SK-N-SH (cell line): Measurements from ENCODE around the gene TDO2. TPM values are rescaled to one million over a fixed set of nuclear protein-coding genes. Genes with fewer than 3 reads are reported as not detected.

Experiments
- CTCF ChIA-PET: fragments of 300-600, 350-600 bp; formaldehyde crosslinking; extraction: SDS; loops from one replicate; lab custom pipeline; 2021; lab: Yijun Ruan, JAX
- POLR2A ChIA-PET: fragments of 350-600 bp; sonication (Branson Sonifier 250); formaldehyde crosslinking; extraction: SDS; loops from one replicate; lab custom pipeline; 2020; ENCODE audit warnings: antibody characterized with exemption, inconsistent platforms; lab: Yijun Ruan, JAX
- DNase-seq: peaks from one replicate; pipeline ENCODE4 v3.0.0; 2012
- H2AFZ ChIP-seq: fragments of 200-600 bp; sonication (generic); 2 replicates; pipeline ENCODE4 v1.8.1; 2016; ENCODE audit warnings: antibody characterized with exemption, mild to moderate bottlenecking, low read depth
- H3F3A ChIP-seq: fragments of 200-600 bp; sonication (generic); replicated peaks from 2 replicates; pipeline ENCODE3; 2016; ENCODE audit warnings: antibody characterized with exemption, mild to moderate bottlenecking; ENCODE audit not compliant: insufficient read depth
- H3K27ac ChIP-seq, 2 experiments: fragments of 200-500 bp in 1 of 2; fragments of 200-600 bp in 1 of 2; sonication (Bioruptor generic) in 1 of 2; sonication (generic), shearing (Covaris generic) in 1 of 2; 2 replicates each; pipeline versions ENCODE4 v1.5.1 to v1.6.1; 2014 to 2016; ENCODE audit warnings: low read depth in 2 of 2, inconsistent platforms in 1 of 2, low read length in 1 of 2, mild to moderate bottlenecking in 1 of 2, mixed read lengths in 1 of 2
- H3K27me3 ChIP-seq: fragments of 200-600 bp; sonication (generic), shearing (Covaris generic); 2 replicates; pipeline ENCODE4 v1.6.1; 2016; ENCODE audit warnings: mixed run types; ENCODE audit not compliant: insufficient read depth
- H3K36me3 ChIP-seq, 2 experiments: fragments of 200-500 bp in 1 of 2; fragments of 200-600 bp in 1 of 2; sonication (Bioruptor generic) in 1 of 2; sonication (generic) in 1 of 2; replicated peaks in 1 of 2; 2 replicates each; pipeline versions ENCODE3 to v1.5.1; 2014 to 2016; ENCODE audit warnings: low read length in 1 of 2, mild to moderate bottlenecking in 1 of 2; ENCODE audit not compliant: insufficient read depth in 2 of 2, control insufficient read depth in 1 of 2
- H3K4me1 ChIP-seq, 2 experiments: fragments of 200-500 bp in 1 of 2; fragments of 200-600 bp in 1 of 2; sonication (Bioruptor generic) in 1 of 2; sonication (generic), shearing (Covaris generic) in 1 of 2; 2 replicates each; pipeline versions ENCODE4 v1.5.1 to v1.6.1; 2014 to 2016; ENCODE audit warnings: low read depth in 1 of 2, low read length in 1 of 2, mixed run types in 1 of 2; ENCODE audit not compliant: insufficient read depth in 2 of 2, control insufficient read depth in 1 of 2
- H3K4me2 ChIP-seq: fragments of 200-600 bp; sonication (generic), shearing (Covaris generic); 2 replicates; pipeline ENCODE4 v1.6.1; 2017; ENCODE audit warnings: mixed run types
- H3K4me3 ChIP-seq, 2 experiments: fragments of 200-500 bp in 1 of 2; fragments of 200-600 bp in 1 of 2; sonication (Bioruptor generic) in 1 of 2; sonication (generic), shearing (Covaris generic) in 1 of 2; 2 replicates each; pipeline versions ENCODE4 v1.5.1 to v1.8.1; 2014 to 2016; ENCODE audit warnings: low read depth in 2 of 2, inconsistent platforms in 1 of 2, low read length in 1 of 2, mild to moderate bottlenecking in 1 of 2, mixed read lengths in 1 of 2, moderate library complexity in 1 of 2
- H3K79me2 ChIP-seq: fragments of 200-600 bp; sonication (generic); 2 replicates; pipeline ENCODE4 v1.8.1; 2017; ENCODE audit warnings: mild to moderate bottlenecking; ENCODE audit not compliant: insufficient read depth
- H3K9ac ChIP-seq: fragments of 200-600 bp; sonication (generic); 2 replicates; pipeline ENCODE4 v1.6.1; 2017; ENCODE audit warnings: mixed run types
- H3K9me2 ChIP-seq: fragments of 200-600 bp; sonication (generic); 2 replicates; pipeline ENCODE4 v1.6.1; 2017; ENCODE audit warnings: mixed run types
- H3K9me3 ChIP-seq: fragments of 200-600 bp; sonication (generic); 2 replicates; pipeline ENCODE4 v1.6.1; 2017; ENCODE audit warnings: mixed run types, mild to moderate bottlenecking, moderate library complexity
- H4K20me1 ChIP-seq: fragments of 200-600 bp; sonication (generic); 2 replicates; pipeline ENCODE4 v1.6.1; 2017; ENCODE audit warnings: mild to moderate bottlenecking, mixed run types; ENCODE audit not compliant: insufficient read depth
- FOSL2 ChIP-seq: IDR thresholded peaks from 2 replicates; pipeline ENCODE4 v1.4.0; 2012; ENCODE audit warnings: low read depth, mild to moderate bottlenecking, moderate library complexity, borderline replicate concordance
- FOXM1 ChIP-seq: IDR thresholded peaks from 2 replicates; pipeline ENCODE4 v1.4.0; 2012; ENCODE audit warnings: low read depth, mild to moderate bottlenecking
- JUND ChIP-seq: IDR thresholded peaks from 2 replicates; pipeline ENCODE4 v1.4.0; 2012
- MXI1 ChIP-seq: IDR thresholded peaks from 2 replicates; pipeline ENCODE4 v1.6.1; 2012; ENCODE audit warnings: mild to moderate bottlenecking, low read depth, low read length, improper control_type of control experiment
- NFIC ChIP-seq: IDR thresholded peaks from 2 replicates; pipeline ENCODE4 v1.4.0; 2012; ENCODE audit warnings: borderline replicate concordance
- PBX3 ChIP-seq: IDR thresholded peaks from 2 replicates; pipeline ENCODE4; 2012
- RCOR1 ChIP-seq: fragments of 150-350 bp; IDR thresholded peaks from 2 replicates; pipeline ENCODE4 v1.6.1; 2017; ENCODE audit warnings: antibody characterized with exemption, low read length
- REST ChIP-seq: IDR thresholded peaks from 2 replicates; pipeline ENCODE4 v1.6.1; 2012; ENCODE audit warnings: mild to moderate bottlenecking, low read depth, low read length, moderate library complexity
- RXRA ChIP-seq: IDR thresholded peaks from 2 replicates; pipeline ENCODE4 v1.4.0; 2012; ENCODE audit warnings: low read depth, mild to moderate bottlenecking, borderline replicate concordance
- SIN3A ChIP-seq: IDR thresholded peaks from 2 replicates; pipeline ENCODE4 v1.6.1; 2012; ENCODE audit warnings: low read depth, mild to moderate bottlenecking, low read length, moderate library complexity, borderline replicate concordance
- TCF12 ChIP-seq: IDR thresholded peaks from 2 replicates; pipeline ENCODE4 v1.4.0; 2012
- USF1 ChIP-seq: IDR thresholded peaks from 2 replicates; pipeline ENCODE4 v1.4.0; 2012; ENCODE audit warnings: low read depth, borderline replicate concordance
- WGBS: methylation state at CpG from one replicate; pipeline ENCODE4 v1.1.6; 2017; ENCODE audit warnings: low lambda C conversion rate; 5-methylcytosine and 5-hydroxymethylcytosine counted together
- polyA plus RNA-seq, 3 experiments: library from polyadenylated mRNA; depleted of rRNA; stranded (reverse); fragments of >200 nt; gene quantifications; 2 replicates each; pipeline ENCODE4 v1.2.3, GENCODE V29; 2012

TDO2 gene
- polyA plus RNA-seq, 1 of the 3 experiments (the other 2 are of a cell fraction), result not detected

- TF ChIP-seq REST (no peak), RXRA (no peak), JUND (no peak), FOXM1 (no peak), RCOR1 (no peak), FOSL2 (no peak), PBX3 (no peak)
These were observed 15.5 kb upstream of the TDO2 start (continued) for GRCh38 chr4:155887847-155888570.

GRCh38 chr4:155889031-155889793, 14.3 kb upstream of the TDO2 start:
- no peaks in the 10 kb centered on the region for H3K27me3 ChIP-seq
- H3K9ac ChIP-seq, result no peak overlapping the region
- no peaks in the 10 kb centered on the region for H3K4me1 ChIP-seq
- POLR2A ChIA-PET, result no interaction called here
- no peak overlapping the region for H2AFZ ChIP-seq
- H3K4me2 ChIP-seq, result no peak overlapping the region
- no peaks in the 10 kb centered on the region for H3K79me2 ChIP-seq
- H3K27ac ChIP-seq, result no peak overlapping the region
- CTCF ChIA-PET, result no interaction called here
- H4K20me1 ChIP-seq, result no peaks in the 10 kb centered on the region
- no peaks in the 10 kb centered on the region for H3K9me2 ChIP-seq
- no peaks in the 10 kb centered on the region for H3F3A ChIP-seq
- no peaks in the 10 kb centered on the region for H3K36me3 ChIP-seq
- DNase-seq, result no peak
- TF ChIP-seq TCF12, result no peak
- no peak for TF ChIP-seq RCOR1
- no peak for TF ChIP-seq MXI1
- no peak for TF ChIP-seq USF1
- no peak for TF ChIP-seq SIN3A
- no peak for TF ChIP-seq NFIC
- TF ChIP-seq REST, result no peak
- WGBS, result 6% methylated on average over 5 of the region's 5 CpGs
- H3K9me3 ChIP-seq, result no peaks in the 10 kb centered on the region
- no peak overlapping the region for H3K4me3 ChIP-seq
